Activated naive CD4-positive, alpha-beta T cell (primary cell): ENCODE results near the gene CFAP61.

Source experiments
- DNase-seq, 4 experiments: peaks; one replicate each; lab custom pipeline; 2025; lab: John Stamatoyannopoulos, UW

Gene CFAP61

GRCh38 chr20:20366551-20366875, 314.2 kb downstream of the CFAP61 start:
- no peak for DNase-seq

GRCh38 chr20:20366876-20367574, 314.7 kb downstream of the CFAP61 start:
- DNase-seq = no peak

DNA sequence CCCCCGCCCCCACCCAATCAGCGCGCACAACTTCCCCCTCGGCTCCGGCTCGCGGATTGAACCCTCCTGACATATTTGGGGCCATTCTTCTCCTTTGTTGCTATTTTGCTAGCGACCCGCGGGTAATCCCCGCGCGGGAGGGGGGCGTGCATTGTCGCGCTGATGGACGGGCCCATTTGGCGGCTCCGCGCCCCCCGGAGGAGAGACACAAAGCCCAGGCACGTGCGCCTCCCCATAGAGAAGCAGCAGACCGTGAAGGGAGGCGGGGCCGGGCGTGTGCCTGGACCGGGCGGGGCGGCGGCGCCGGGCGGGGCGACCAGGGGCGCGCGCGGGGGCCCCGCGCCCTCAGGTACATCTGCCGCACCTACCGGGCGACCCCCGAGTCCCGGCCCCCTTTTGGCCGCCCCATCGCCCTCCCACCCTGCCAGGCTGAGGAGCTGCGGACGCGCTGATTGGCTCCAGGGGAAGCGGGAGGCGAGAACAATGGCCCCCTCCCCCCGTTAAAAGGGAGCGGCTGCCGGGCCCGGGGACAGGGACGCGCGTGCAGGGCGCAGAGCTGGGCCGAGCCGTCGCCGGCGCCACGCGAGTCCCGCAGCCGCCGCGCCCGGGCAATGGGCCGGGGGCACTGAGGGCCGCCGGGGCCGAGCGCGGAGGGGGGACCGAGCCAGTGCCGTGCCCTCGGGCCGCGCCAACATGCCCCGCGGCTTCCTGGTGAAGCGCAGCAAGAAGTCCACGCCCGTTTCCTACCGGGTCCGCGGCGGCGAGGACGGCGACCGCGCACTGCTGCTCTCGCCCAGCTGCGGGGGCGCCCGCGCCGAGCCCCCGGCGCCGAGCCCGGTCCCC, 315.5 kb downstream of the CFAP61 start, which contains the start of gene INSM1:
Gene INSM1, plus strand, starts transcription at position 530 of the 843 bp plus-strand sequence. Its CDS starts 164 bp downstream, at position 694.
- no peak for DNase-seq

DNA sequence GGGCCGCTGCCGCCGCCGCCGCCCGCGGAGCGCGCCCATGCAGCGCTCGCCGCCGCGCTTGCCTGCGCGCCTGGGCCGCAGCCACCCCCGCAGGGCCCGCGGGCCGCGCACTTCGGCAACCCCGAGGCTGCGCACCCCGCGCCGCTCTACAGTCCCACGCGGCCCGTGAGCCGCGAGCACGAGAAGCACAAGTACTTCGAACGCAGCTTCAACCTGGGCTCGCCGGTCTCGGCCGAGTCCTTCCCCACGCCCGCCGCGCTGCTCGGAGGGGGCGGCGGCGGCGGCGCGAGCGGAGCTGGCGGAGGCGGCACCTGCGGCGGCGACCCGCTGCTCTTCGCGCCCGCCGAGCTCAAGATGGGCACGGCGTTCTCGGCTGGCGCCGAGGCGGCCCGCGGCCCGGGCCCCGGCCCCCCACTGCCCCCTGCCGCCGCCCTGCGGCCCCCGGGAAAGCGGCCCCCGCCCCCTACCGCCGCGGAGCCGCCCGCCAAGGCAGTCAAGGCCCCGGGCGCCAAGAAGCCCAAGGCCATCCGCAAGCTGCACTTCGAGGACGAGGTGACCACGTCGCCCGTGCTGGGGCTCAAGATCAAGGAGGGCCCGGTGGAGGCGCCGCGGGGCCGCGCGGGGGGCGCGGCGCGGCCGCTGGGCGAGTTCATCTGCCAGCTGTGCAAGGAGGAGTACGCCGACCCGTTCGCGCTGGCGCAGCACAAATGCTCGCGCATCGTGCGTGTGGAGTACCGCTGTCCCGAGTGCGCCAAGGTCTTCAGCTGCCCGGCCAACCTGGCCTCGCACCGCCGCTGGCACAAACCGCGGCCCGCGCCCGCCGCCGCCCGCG, 316.3 kb downstream of the CFAP61 start:
- DNase-seq = no peak

GRCh38 chr20:20369250-20370093, 317.1 kb downstream of the CFAP61 start:
- no peak for DNase-seq

DNA sequence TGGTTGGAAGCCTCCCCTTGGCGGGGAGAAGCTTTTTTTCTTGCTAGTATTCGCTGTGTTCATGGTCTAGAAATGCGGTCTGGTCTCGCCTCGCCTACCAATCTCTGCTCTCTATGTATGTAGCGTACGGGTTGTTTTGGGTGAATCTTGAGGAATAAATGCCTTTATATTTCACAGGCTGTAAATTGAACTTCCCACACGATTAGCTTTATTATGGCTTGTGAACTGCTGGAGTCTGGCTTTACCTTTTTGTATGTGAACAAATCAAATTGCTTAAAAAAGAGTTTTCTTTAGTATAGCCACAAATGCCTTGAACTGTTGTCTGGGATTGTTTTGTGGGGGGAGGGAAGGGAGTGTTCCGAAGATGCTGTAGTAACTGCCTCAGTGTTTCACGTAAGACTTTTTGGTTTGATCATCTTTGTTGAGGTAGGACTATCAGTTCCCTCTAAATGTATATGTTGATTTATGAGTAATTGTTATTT, 317.8 kb downstream of the CFAP61 start:
- no peak for DNase-seq

GRCh38 chr20:20371083-20371482, 318.8 kb downstream of the CFAP61 start:
- DNase-seq = no peak

- no peak for DNase-seq
Observed at GRCh38 chr20:20371681-20372080, 319.3 kb downstream of the CFAP61 start.

DNA sequence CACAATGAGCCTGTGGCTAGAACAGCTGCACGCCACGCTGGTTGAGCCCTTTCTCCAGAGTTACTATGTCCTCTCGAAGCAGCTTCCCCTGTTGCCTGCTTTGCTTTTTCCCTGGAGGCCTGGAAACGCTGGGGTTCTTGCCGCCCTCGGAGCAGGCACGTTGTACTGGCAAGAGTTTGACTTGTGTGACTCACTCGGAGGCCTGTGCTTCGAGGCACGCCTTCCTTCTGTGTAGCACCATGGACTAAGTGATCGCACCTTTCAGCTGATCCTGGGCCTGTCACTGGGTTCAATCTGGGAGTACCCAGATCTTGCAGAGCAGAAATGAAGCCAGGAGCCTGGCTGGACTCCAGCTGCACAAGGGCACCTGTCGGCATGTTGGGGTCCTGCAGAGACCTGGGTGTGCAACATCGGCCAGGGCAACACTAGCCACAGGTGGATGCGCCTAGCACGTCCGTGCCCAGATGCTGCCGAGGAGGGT, 320.8 kb downstream of the CFAP61 start:
- DNase-seq = no peak

- DNase-seq = no peak
Observed at GRCh38 chr20:20375862-20376261, 323.5 kb downstream of the CFAP61 start.

DNA sequence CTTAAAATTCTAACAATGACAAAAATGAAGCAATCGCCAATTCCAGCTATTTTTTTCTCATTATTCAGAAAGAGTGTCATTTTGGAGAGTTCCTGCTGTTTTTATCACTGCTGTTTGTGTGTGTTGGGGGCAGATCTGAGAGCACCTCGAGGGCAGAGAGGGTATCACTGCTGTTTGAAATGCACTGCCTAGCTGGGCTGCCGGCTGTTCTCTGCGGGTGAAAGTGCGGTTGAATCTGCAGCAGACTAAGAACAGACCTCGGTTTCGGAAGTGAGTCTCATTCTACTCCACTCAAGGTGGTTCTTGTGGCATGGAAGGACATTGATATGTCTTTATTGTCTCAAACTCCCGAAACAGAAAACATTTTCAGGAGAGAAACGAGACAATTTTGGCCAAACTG, 333.9 kb downstream of the CFAP61 start:
- DNase-seq = no peak

GRCh38 chr20:20390393-20390792, 338.1 kb downstream of the CFAP61 start:
- DNase-seq = no peak

GRCh38 chr20:20391115-20391514, 338.8 kb downstream of the CFAP61 start:
- DNase-seq = no peak

- DNase-seq = no peak
Observed at GRCh38 chr20:20391766-20392165, 339.4 kb downstream of the CFAP61 start.

GRCh38 chr20:20393207-20394120, 341.1 kb downstream of the CFAP61 start:
- no peak for DNase-seq

GRCh38 chr20:20395087-20395486, 342.8 kb downstream of the CFAP61 start:
- no peak for DNase-seq

GRCh38 chr20:20395903-20396568, 343.7 kb downstream of the CFAP61 start:
- DNase-seq = no peak

DNA sequence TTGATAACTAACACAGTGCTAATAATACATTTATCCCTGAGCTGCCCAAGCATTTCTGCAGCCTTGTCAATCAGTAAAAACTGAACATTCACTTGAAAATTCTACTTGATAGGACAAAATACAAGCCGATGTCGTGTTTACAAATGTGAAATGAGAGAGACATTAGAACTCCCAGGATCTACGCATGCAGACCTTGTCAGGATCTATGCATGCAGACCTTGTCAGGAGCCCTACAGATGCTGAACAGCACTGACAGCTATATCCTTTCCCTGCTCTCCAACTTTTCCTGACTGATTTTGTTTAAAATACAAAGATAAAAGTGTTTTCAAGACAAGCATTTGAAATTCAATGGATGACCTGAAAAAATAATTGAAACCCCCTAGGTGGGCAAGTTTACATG, 344.5 kb downstream of the CFAP61 start:
- DNase-seq = no peak

DNA sequence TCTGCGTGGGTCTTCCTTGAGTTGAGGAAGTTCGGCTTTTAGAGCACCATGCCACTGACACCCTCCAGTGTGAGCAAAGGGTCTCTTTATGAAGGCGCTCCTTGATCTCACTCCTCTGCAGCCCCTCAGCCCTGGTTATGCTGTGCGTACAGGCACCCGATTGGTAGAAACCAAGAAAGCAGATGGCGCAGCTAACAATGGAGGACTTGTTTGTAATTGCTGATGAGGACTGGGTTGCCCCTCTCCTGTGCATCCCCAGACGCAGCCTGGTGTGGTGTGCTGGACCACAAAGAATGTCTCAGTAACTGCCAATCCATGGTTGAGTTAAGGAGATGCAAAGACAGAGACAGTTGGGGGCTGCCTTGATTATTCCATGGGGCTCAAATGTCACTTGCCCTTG, 345.8 kb downstream of the CFAP61 start:
- DNase-seq = no peak
